HCT116 (cell line): Measurements from ENCODE around the gene TUNAR. TPM values are rescaled to one million over a fixed set of nuclear protein-coding genes. Genes with fewer than 3 reads are reported as not detected.

Experiments used
- ATAC-seq: fragments of 200-7000 bp; cut with Tn5 transposase; 2 replicates; pipeline ENCODE4 v1.9.1; 2020; ENCODE audit warnings: mild to moderate bottlenecking, moderate library complexity
- BruUV-seq: library from RNA; stranded (reverse); fragments of 400-500 nt; replicated peaks from 2 replicates; lab custom pipeline; 2021; lab: Mats Ljungman, UMichigan
- CTCF ChIA-PET: fragments of 300-600 bp; sonication (Branson Sonifier 250); formaldehyde crosslinking; loops from one replicate; lab custom pipeline; 2021; ENCODE audit warnings: antibody characterized with exemption; lab: Charles Lee
- POLR2A ChIA-PET: fragments of 300-600, 350-600 bp; sonication (Branson Sonifier 250); formaldehyde crosslinking; loops from one replicate; lab custom pipeline; 2021; ENCODE audit warnings: antibody characterized with exemption; lab: Charles Lee
- RAD21 ChIA-PET, 2 experiments: fragments of 300-600 bp; sonication (Branson Sonifier 250); formaldehyde crosslinking; loops; one replicate each; lab custom pipeline; 2023; ENCODE audit warnings: low total read pairs in 2 of 2; ENCODE audit not compliant: uncharacterized antibody in 2 of 2, unreplicated experiment in 2 of 2, low non-redundant PET in 1 of 2; lab: Charles Lee
- DNase-seq: peaks from one replicate; pipeline ENCODE4 v3.0.0-alpha.2; 2010; ENCODE audit warnings: low read depth, low spot score
- H2AFZ ChIP-seq: fragments of 200-600 bp; shearing (Covaris generic), sonication (generic); 2 replicates; pipeline ENCODE4 v1.6.1; 2017; ENCODE audit warnings: low read depth, mixed run types, mixed read lengths, antibody characterized with exemption, low read length; ENCODE audit not compliant: poor library complexity, severe bottlenecking
- H3K27ac ChIP-seq: 2 replicates; pipeline ENCODE4 v1.5.1; 2012; ENCODE audit warnings: low read depth, low read length
- H3K27me3 ChIP-seq: fragments of 200-600 bp; sonication (generic); 2 replicates; pipeline ENCODE4 v1.6.1; 2016; ENCODE audit warnings: mixed run types, low read length, mixed read lengths; ENCODE audit not compliant: insufficient read depth
- H3K36me3 ChIP-seq, 2 experiments: fragments of 200-500 bp in 1 of 2; fragments of 200-600 bp in 1 of 2; sonication (Bioruptor generic) in 1 of 2; sonication (generic) in 1 of 2; 2 replicates each; pipeline versions ENCODE4 v1.5.1 to v1.6.1; 2014 to 2016; ENCODE audit warnings: low read length in 2 of 2, inconsistent platforms in 1 of 2, mixed read lengths in 1 of 2, mixed run types in 1 of 2; ENCODE audit not compliant: insufficient read depth in 2 of 2, control insufficient read depth in 1 of 2
- H3K4me1 ChIP-seq, 2 experiments: fragments of 200-600 bp in 1 of 2; sonication (generic) in 1 of 2; 2 replicates each; pipeline versions ENCODE4 v1.5.1 to v1.6.1; 2012 to 2017; ENCODE audit warnings: low read length in 2 of 2, inconsistent platforms in 1 of 2, mild to moderate bottlenecking in 1 of 2, mixed read lengths in 1 of 2, mixed run types in 1 of 2, moderate library complexity in 1 of 2; ENCODE audit not compliant: insufficient read depth in 2 of 2, control insufficient read depth in 1 of 2
- H3K4me2 ChIP-seq: fragments of 200-600 bp; sonication (generic); 2 replicates; pipeline ENCODE4 v1.6.1; 2017; ENCODE audit warnings: mixed run types, low read length, mixed read lengths
- H3K4me3 ChIP-seq, 2 experiments: fragments of 200-600 bp in 1 of 2; sonication (generic) in 1 of 2; replicated peaks in 1 of 2; 2 replicates each; pipeline ENCODE4 v1.5.1; 2011 to 2016; ENCODE audit warnings: low read length in 2 of 2, control low read depth in 1 of 2, low read depth in 1 of 2, mild to moderate bottlenecking in 1 of 2, mixed read lengths in 1 of 2, mixed run types in 1 of 2
- H3K79me2 ChIP-seq: fragments of 200-600 bp; sonication (generic); 2 replicates; pipeline ENCODE4 v1.6.1; 2017; ENCODE audit warnings: mild to moderate bottlenecking, mixed run types, low read length, moderate library complexity, mixed read lengths; ENCODE audit not compliant: insufficient read depth
- H3K9ac ChIP-seq: fragments of 200-600 bp; sonication (generic); 2 replicates; pipeline ENCODE4 v1.6.1; 2016; ENCODE audit warnings: low read length, mixed read lengths
- H3K9me2 ChIP-seq: fragments of 200-600 bp; sonication (generic), shearing (Covaris generic); 2 replicates; pipeline ENCODE4 v1.6.1; 2017; ENCODE audit warnings: mixed run types, mild to moderate bottlenecking, moderate library complexity; ENCODE audit not compliant: insufficient read depth
- H3K9me3 ChIP-seq, 2 experiments: fragments of 200-500 bp in 1 of 2; fragments of 200-600 bp in 1 of 2; sonication (Bioruptor generic) in 1 of 2; sonication (generic) in 1 of 2; 2 replicates each; pipeline ENCODE4 v1.6.1; 2014 to 2017; ENCODE audit warnings: low read length in 2 of 2, mixed read lengths in 2 of 2, inconsistent platforms in 1 of 2, low read depth in 1 of 2, mild to moderate bottlenecking in 1 of 2, mixed run types in 1 of 2, moderate library complexity in 1 of 2; ENCODE audit not compliant: control insufficient read depth in 1 of 2, insufficient read depth in 1 of 2
- H4K20me1 ChIP-seq: fragments of 200-600 bp; sonication (generic), shearing (Covaris generic); 2 replicates; pipeline ENCODE4 v1.6.1; 2017; ENCODE audit warnings: mixed run types, mild to moderate bottlenecking, moderate library complexity; ENCODE audit not compliant: insufficient read depth
- CEBPB ChIP-seq: IDR thresholded peaks from 2 replicates; pipeline ENCODE4 v1.6.1; 2012; ENCODE audit warnings: low read depth
- EGR1 ChIP-seq: IDR thresholded peaks from 2 replicates; pipeline ENCODE4 v1.6.1; 2012; ENCODE audit warnings: low read depth
- EZH2 ChIP-seq: fragments of 200-600 bp; sonication (generic); IDR thresholded peaks from 2 replicates; pipeline ENCODE4 v1.6.1; 2017; ENCODE audit warnings: antibody characterized with exemption, mixed run types
- EZH2phosphoT487 ChIP-seq: fragments of 200-600 bp; IDR thresholded peaks from 2 replicates; pipeline ENCODE4 v1.6.1; 2018; ENCODE audit warnings: antibody characterized with exemption, borderline replicate concordance
- FOSL1 ChIP-seq: IDR thresholded peaks from 2 replicates; pipeline ENCODE4 v1.6.1; 2012; ENCODE audit warnings: low read depth
- JUND ChIP-seq: IDR thresholded peaks from 2 replicates; pipeline ENCODE4 v1.6.1; 2012
- RAD21 ChIP-seq: IDR thresholded peaks from 2 replicates; pipeline ENCODE4 v1.6.1; 2012; ENCODE audit warnings: low read depth, mild to moderate bottlenecking
- SIN3A ChIP-seq: IDR thresholded peaks from 2 replicates; pipeline ENCODE4 v1.6.1; 2012; ENCODE audit warnings: low read depth
- SP1 ChIP-seq: IDR thresholded peaks from 2 replicates; pipeline ENCODE4 v1.6.1; 2012; ENCODE audit warnings: low read depth
- SRF ChIP-seq: IDR thresholded peaks from 2 replicates; pipeline ENCODE4 v1.6.1; 2012; ENCODE audit warnings: low read depth
- TCF7L2 ChIP-seq: IDR thresholded peaks from 2 replicates; pipeline ENCODE4 v1.7.0; 2011; ENCODE audit warnings: borderline replicate concordance, inconsistent platforms; ENCODE audit not compliant: insufficient read depth, insufficient read length; ENCODE audit errors: extremely low read depth
- YY1 ChIP-seq: IDR thresholded peaks from 2 replicates; pipeline ENCODE4 v1.6.1; 2011; ENCODE audit warnings: low read length, low read depth, moderate library complexity, mild to moderate bottlenecking; ENCODE audit not compliant: insufficient replicate concordance; ENCODE audit errors: extremely low read depth
- ZFX ChIP-seq: fragments of 450-650 bp; IDR thresholded peaks from 2 replicates; pipeline ENCODE4 v1.6.1; 2017
- intact Hi-C: fragments of 100-400 bp; cut with micrococcal nuclease; formaldehyde crosslinking; loops from 2 replicates; pipeline ENCODE4 v1.10.0; 2022
- total RNA-seq: library from RNA; stranded (reverse); gene quantifications from one replicate; pipeline ENCODE4 v1.2.1, GENCODE V29; 2021; ENCODE audit not compliant: unreplicated experiment
- TF ChIP-seq, protein P1 (sequence below): IDR thresholded peaks from 2 replicates; pipeline ENCODE4 v1.6.1; 2012
- TF ChIP-seq, protein P2 (sequence below): IDR thresholded peaks from 2 replicates; pipeline ENCODE4 v1.6.1; 2012; ENCODE audit warnings: low read depth
- TF ChIP-seq, protein P3 (sequence below), 3 experiments: fragments of 200-600 bp in 1 of 3; sonication (generic) in 1 of 3; IDR thresholded peaks in 2 of 3; conservative IDR thresholded peaks in 1 of 3; 2 replicates each; pipeline ENCODE4 v1.5.1; 2012 to 2017; ENCODE audit warnings: low read depth in 2 of 3, low read length in 2 of 3, antibody characterized with exemption in 1 of 3, borderline replicate concordance in 1 of 3, control low read depth in 1 of 3, mild to moderate bottlenecking in 1 of 3, mixed read lengths in 1 of 3, mixed run types in 1 of 3, moderate library complexity in 1 of 3; ENCODE audit not compliant: insufficient read depth in 1 of 3

TUNAR gene
- total RNA-seq, 1 experiment from 2014 or later, result not detected

DNA sequence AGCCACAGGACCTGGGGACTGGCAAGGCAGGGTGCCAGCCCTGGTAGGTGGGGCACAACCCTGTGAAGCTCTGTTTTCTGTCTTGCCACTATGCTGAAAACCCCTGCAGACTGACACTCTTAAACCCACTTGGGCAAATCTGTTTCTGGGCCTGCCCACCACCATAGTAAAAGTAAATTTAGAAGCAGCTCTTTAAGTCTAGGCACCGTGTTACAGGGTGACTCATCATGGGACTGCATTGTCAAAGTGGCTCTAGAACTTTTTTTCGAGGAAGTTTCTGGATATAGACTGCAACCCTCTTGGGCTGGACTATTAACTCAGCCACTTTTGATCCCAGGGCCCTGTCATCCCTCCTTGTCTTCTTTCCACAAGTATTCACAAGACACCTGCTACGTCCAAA is 7.7 kb downstream of the TUNAR start:
- Histone ChIP-seq H3K4me1 (no peaks in the 10 kb centered on the region), H3K9ac (no peak overlapping the region), H3K9me2 (no peaks in the 10 kb centered on the region), H3K4me2 (no peak overlapping the region), H3K27me3 (peaks cover 49% of the 10 kb centered on the region), H3K79me2 (no peaks in the 10 kb centered on the region), H3K36me3 (no peaks in the 10 kb centered on the region), H2AFZ (no peak overlapping the region)
- CTCF ChIA-PET, result no interaction called here
- no peak for ATAC-seq
- TF ChIP-seq EGR1 (no peak), ZFX (no peak), EZH2phosphoT487 (no peak), YY1 (no peak), EZH2 (no peak), SP1 (no peak), SIN3A (no peak), SRF (no peak), FOSL1 (no peak), TCF7L2 (no peak), CEBPB (no peak), JUND (no peak), RAD21 (no peak)
- TF ChIP-seq, protein P1, sequence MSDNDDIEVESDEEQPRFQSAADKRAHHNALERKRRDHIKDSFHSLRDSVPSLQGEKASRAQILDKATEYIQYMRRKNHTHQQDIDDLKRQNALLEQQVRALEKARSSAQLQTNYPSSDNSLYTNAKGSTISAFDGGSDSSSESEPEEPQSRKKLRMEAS, result no peak
- TF ChIP-seq, protein P2, sequence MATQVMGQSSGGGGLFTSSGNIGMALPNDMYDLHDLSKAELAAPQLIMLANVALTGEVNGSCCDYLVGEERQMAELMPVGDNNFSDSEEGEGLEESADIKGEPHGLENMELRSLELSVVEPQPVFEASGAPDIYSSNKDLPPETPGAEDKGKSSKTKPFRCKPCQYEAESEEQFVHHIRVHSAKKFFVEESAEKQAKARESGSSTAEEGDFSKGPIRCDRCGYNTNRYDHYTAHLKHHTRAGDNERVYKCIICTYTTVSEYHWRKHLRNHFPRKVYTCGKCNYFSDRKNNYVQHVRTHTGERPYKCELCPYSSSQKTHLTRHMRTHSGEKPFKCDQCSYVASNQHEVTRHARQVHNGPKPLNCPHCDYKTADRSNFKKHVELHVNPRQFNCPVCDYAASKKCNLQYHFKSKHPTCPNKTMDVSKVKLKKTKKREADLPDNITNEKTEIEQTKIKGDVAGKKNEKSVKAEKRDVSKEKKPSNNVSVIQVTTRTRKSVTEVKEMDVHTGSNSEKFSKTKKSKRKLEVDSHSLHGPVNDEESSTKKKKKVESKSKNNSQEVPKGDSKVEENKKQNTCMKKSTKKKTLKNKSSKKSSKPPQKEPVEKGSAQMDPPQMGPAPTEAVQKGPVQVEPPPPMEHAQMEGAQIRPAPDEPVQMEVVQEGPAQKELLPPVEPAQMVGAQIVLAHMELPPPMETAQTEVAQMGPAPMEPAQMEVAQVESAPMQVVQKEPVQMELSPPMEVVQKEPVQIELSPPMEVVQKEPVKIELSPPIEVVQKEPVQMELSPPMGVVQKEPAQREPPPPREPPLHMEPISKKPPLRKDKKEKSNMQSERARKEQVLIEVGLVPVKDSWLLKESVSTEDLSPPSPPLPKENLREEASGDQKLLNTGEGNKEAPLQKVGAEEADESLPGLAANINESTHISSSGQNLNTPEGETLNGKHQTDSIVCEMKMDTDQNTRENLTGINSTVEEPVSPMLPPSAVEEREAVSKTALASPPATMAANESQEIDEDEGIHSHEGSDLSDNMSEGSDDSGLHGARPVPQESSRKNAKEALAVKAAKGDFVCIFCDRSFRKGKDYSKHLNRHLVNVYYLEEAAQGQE, result no peak
- TF ChIP-seq, protein P3, sequence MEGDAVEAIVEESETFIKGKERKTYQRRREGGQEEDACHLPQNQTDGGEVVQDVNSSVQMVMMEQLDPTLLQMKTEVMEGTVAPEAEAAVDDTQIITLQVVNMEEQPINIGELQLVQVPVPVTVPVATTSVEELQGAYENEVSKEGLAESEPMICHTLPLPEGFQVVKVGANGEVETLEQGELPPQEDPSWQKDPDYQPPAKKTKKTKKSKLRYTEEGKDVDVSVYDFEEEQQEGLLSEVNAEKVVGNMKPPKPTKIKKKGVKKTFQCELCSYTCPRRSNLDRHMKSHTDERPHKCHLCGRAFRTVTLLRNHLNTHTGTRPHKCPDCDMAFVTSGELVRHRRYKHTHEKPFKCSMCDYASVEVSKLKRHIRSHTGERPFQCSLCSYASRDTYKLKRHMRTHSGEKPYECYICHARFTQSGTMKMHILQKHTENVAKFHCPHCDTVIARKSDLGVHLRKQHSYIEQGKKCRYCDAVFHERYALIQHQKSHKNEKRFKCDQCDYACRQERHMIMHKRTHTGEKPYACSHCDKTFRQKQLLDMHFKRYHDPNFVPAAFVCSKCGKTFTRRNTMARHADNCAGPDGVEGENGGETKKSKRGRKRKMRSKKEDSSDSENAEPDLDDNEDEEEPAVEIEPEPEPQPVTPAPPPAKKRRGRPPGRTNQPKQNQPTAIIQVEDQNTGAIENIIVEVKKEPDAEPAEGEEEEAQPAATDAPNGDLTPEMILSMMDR (IDR thresholded peaks at IDR 0.05 in 2 of 3, conservative IDR thresholded peaks at IDR 0.05 in 1 of 3; ENCODE audit: borderline replicate concordance in 1 of 3, insufficient read depth in 1 of 3, low read depth in 2 of 3, low read length in 2 of 3), result no peak
- TF ChIP-seq, all 23 proteins: peak for 0
- Histone ChIP-seq H3K27ac (no peak overlapping the region), H3K4me3 (no peak overlapping the region), H4K20me1 (no peaks in the 10 kb centered on the region), H3K9me3 (no peaks in the 10 kb centered on the region)
- ChIA-PET RAD21 (no interaction called here), POLR2A (no interaction called here)
- intact Hi-C loops, result no loop called here
- no peak for DNase-seq
- no TSS peak for BruUV-seq
